GM18861 (cell line): Measurements from ENCODE around the gene MAD1L1.

Experiments used
- ATAC-seq: cut with Tn5 transposase; IDR thresholded peaks from one replicate; pipeline ENCODE4 v1.9.1; 2021; ENCODE audit not compliant: unreplicated experiment

MAD1L1 gene

GRCh38 chr7:1995426-1995825, 237.3 kb downstream of the MAD1L1 start:
- no peak for ATAC-seq

DNA sequence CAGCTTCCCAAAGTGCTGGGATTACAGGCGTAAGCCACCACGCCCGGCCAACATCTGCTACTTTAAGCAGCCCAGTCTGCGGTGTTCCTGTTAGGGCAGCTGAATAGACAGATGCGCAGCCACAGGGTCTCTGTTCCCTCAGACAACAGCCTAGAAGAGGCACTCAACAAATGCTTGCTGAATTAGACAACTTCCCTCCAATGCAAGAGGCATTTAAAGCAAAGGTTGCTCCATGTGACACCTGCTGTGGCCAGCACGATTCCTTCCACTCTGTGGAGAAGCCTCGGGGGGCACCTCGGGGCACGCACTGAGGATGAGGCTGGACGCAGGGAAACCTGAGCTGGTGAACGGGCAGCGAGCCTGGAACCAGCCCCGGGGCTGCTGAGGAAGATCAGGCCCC, 237.8 kb downstream of the MAD1L1 start:
- ATAC-seq: no peak

- no peak for ATAC-seq
Measured at GRCh38 chr7:1993776-1994740, 238.7 kb downstream of the MAD1L1 start.

DNA sequence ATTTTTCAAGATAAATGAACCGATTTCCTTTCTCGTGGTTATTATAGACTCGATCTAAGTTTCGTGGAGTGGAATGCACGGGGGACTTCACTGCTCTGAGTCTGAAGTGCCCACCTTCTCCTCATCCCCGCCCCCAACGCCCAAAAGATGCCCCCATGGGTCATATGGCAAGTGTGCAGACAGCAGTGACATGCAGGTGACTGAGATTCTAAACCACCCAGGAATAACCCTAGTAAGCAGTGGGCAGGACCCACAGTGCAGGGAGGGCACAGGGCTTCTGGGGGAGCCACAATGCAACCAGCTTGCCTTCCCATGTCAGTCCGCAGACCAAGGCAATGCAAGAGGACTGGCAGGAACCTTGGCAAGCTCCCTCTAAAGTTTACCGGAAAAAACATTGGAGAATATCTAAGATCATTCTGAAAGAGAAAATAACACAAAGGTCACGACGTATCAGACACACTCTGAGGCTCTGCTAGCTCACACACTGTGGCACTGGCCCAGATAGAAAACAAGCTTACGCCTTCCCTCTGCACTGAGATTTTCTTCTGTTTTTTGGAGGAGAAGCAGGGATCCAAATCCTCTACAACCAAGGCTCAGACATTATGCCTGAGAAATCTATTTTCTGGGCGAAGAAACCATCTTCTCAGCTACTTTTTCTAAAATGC, 239.6 kb downstream of the MAD1L1 start:
- no peak for ATAC-seq

- no peak for ATAC-seq
Measured at GRCh38 chr7:1992554-1992953, 240.2 kb downstream of the MAD1L1 start.

DNA sequence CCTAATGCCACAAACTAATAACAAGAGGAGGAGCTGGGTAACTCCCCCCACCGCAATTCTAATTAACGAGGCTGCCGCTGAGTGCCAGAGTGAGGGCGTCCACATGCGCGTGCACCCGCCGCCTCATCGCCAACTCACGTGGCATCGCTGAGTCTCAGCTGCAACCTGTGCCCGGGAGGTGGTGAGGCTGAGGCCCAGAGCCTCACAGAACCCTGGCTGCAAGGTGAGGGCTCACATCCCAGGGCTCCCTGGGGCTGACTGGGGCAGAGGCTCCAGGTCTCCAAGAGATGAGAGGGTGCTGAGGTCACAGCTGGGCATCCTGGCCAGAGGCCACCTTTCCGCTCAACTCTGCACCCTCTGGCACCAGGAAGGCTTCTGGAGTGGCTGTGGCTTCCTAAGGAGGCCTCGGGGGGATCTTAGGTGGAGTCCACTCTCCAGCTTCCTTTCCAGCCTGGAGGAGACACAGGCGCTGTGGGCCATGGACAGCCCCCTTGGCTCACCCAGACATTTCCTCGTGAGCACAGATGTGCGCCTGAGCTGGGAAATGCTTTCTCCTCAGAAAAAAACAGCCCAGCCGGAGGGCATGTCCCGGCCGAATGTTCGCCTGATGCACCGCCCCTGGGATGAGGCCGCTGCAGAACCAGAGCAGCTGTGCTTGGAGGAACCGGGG, 242.6 kb downstream of the MAD1L1 start:
- no peak for ATAC-seq

DNA sequence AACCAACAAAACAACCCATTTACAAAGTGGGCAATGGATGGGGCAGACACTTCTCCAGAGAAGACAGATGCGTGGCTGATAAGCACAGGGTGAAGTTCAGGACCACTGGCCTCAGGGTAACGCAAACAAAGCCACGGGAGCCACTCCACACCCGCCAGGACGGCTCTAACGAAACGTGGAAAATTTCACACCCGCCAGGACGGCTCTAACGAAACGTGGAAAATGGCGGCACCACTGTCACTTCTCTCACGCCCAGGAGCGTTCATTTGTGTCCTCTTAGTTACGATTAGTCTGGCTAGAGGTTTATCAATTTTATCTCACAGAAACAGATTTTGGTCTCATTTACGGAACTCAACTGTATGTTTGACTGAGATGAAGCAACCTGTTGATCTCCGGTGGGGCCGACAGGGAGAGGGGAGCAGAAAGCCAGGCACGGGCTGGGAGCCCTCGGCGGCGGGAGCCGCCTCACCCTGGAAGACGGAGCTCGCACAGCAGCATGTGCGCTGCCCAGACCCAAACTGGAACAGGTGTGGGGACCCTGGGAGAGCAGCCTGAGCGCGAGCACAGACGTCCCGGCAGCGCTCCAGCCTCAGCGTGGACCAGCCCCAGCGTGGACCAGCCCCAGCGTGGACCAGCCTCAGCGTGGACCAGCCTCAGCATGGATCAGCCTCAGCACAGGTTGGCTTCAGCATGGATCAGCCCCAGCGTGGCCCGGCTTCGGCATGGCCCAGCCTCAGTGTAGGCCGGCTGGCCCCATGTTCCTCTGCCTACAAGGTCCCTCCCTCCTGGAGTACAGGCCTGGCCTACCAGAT, 243.5 kb downstream of the MAD1L1 start:
- ATAC-seq: no peak

- ATAC-seq: no peak
Measured at GRCh38 chr7:1988533-1988930, 244.2 kb downstream of the MAD1L1 start.

DNA sequence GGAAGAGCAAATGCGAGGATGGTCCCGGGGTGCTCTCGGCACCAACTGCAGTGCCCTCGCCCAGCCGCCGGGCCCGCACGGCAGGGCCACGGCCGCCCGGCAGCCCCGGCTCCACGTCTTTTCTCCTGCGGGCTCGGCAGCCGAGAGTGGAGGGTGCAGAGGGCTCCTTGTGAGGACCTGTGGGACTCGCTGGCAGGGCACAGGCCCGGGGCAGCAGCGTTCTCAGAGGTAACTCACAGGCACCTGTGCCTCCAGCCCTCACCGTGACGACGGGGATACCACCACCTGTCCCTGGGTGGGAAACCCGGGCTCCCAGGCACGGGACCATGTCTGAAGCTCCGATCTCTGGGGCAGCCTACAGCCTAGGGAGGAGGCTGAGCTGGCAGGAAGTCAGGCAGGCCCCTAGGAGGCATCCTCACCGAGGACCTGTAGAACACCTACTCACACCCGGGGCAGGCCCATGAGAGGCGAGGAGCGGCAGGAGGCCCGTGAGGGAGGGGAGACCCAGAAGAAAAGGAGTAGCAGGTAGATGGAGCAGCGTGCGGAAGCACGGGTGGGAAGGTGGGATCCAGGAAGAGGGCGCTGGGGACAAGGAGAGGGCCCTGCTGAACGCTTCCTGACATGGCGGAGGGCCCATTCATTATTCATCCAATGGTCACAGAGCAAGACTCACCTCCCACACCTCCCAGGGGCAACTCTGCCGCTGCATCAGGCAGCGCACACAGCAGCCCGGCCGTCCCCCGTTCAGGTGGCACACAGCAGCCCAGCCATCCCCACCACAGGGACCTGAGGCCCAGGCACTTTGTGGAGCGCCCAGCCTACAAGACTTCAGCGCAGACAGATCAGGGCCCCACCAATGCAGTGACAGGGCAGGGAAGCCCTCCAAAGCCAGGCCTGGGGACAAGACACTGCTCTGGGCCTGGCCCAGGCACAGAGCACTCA, 244.9 kb downstream of the MAD1L1 start:
- no peak for ATAC-seq

GRCh38 chr7:1987084-1987535, 245.6 kb downstream of the MAD1L1 start:
- no peak for ATAC-seq

DNA sequence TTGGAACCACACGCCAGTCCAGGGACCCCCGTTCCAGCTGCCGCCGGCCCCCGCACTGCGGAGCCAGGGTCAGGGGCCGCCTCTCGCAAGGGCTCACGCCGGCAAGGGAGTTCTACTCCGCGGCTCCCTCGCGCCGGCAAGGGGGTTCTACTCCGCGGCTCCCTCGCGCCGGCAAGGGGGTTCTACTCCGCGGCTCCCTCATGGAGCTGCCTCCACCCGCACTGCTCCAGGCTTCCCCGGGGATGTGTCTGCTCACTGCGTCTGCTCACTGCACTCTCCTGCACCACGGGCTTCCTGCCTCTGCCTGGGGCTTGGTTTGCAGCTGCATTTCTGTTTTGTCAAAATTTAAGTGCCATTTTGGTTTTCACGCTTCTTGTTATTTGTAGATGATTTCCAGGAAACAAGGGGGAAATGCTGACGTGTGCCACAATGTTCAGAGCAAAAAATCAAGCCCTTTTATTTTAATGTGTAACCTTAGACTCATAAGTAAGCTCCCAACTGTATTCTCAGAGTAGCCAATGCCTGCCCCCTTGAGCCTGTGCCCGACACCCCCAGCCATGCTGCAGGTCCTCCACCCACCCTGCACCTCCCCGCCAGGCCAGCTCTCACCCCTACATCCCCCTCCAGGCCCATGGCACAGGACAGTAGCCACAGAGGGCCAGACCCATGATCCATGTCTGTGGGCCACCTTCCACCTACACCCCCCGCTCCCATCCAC, 246.2 kb downstream of the MAD1L1 start:
- ATAC-seq: no peak

DNA sequence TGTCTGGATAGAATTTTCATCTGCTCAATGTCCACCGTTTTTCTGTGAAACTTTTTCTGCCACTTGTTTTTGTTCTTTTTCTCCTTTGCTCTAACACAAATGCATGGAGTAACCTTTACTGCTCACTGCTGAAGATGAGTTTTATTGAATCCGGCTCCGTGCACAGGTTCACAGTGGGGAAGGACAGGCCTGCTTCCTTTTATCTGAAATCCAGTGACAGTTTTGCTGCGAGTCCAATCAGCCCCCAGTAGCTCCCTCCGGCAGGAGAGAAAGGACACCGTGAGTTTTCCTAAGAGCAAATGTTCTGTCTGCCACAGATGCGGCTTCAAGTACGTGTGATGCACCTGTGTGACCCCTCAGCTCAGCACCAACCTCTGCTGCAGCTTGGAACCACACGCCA, 246.8 kb downstream of the MAD1L1 start:
- ATAC-seq: no peak

GRCh38 chr7:1985042-1985441, 247.7 kb downstream of the MAD1L1 start:
- no peak for ATAC-seq

DNA sequence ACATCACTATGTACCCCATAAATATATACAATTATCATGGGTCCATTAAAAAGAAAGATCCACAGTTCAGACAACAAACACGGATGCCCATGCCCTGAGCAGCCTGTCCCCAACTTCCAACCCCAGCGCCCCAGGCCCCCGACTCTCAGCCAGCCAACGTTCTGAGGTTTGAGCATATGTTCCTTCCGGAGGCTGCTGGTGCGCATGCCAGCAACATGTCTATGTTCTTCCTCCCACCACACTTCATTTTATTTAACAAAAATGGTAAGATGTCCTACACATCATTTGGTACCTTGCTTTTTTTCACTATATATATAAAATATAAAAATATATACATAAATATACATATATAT, 250.9 kb downstream of the MAD1L1 start:
- no peak for ATAC-seq

DNA sequence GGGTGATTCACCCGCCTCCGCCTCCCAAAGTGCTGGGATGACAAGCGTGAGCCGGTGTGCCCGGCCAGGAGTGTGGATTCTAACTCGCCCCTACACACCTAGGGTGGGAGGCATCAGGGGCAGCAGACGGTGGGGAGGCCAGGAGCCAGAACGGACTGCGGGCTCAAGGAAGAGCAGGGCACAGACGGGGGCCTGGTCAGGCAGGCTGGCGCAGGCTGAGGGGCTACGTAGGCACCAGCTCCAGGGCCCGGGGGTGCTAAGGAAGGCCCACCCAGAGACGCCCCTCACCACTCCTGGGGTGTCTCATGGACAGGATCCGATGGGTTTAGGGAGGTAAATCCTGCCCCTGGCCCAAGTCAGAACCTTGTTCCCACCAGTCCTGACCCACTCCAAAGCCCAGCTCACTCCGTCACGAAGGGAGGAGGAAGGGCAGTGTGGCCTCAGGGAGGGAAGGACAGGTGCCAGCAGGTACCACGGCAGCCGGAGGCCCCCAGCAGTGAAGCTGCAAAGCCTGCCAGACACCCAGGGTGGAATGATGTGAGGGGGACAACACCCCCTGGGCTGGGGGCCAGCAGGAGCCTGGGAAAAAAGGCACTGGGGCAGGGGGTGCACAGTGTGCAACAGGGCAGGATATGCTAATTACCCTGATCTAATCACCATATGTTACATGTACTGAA, 251.4 kb downstream of the MAD1L1 start:
- ATAC-seq: no peak

DNA sequence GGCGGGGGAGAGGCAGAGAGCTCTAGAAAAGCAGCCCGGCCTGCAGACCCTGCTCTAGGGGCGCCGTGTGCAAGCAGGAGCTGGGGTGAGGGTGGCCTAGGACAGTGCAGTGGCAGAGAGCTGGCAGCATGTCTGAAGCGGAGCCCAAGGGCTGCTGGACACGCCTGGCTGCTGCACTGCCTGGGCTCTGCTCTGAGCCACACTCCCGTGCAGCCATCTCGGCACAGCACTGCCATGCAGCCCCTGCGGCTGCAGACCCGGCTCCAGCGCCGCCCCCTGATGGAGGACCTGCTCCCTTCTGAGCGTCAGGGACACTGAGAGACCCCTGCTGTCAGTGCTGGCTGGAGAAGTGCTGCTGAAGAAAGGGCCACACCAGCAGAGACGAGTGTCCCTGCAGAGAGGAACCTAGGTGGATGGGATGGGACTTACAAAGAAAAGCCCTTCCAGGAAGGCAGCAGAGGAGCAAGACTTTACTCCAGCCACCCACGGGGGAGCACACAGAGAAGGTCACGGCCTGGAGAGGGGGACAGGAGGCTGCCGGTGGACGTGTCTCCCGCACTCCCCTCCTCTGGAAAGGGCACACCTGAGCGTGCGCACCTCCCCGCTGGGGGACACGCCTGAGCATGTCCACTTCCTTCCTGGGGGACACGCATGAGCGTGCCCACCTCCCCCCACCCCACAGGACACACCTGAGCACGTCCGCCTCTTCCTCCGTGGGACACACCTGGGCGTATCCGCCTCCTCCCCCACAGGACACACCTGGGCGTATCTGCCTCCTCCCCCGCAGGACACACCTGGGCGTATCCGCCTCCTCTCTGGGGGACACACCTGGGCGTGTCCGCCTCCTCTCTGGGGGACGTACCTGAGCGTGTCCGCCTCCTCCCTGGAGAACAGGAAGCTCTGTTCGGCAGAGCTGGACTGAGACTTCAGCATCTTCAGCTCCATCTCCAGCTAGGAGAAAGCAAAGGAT, 252.9 kb downstream of the MAD1L1 start:
- ATAC-seq: no peak
